HepG2 (cell line): ENCODE measurements around the gene SYS1. TPM values are rescaled to one million over a fixed set of nuclear protein-coding genes. Genes with fewer than 3 reads are reported as not detected.
A peak's percentile ranks its signal among the peaks of the same experiment; 100 is the strongest.

Experiments
- CHD2 ChIP-seq: IDR thresholded peaks from 2 replicates; pipeline ENCODE4 v1.6.1; 2011; ENCODE audit warnings: low read depth, low read length, improper control_type of control experiment
- ELF3 ChIP-seq: IDR thresholded peaks from 2 replicates; pipeline ENCODE4 v1.6.1; 2016; ENCODE audit warnings: missing genetic modification reagents, missing compliant biosample characterization
- GFI1 ChIP-seq: sonication (generic); formaldehyde crosslinking; IDR thresholded peaks from 2 replicates; pipeline ENCODE4 v1.5.0; 2020; ENCODE audit warnings: missing genetic modification reagents, mild to moderate bottlenecking, borderline replicate concordance
- MTF2 ChIP-seq: sonication (generic); formaldehyde crosslinking; IDR thresholded peaks from 2 replicates; pipeline ENCODE4 v1.5.0; 2020; ENCODE audit warnings: missing genetic modification reagents, borderline replicate concordance
- SMARCE1 ChIP-seq: fragments of 450-650 bp; IDR thresholded peaks from 2 replicates; pipeline ENCODE4 v1.6.1; 2017; ENCODE audit warnings: borderline replicate concordance
- ZFP41 ChIP-seq: sonication (generic); formaldehyde crosslinking; IDR thresholded peaks from 2 replicates; pipeline ENCODE4 v1.4.0; 2020; ENCODE audit warnings: mild to moderate bottlenecking, missing genetic modification reagents, borderline replicate concordance
- ZFP90 ChIP-seq: sonication (generic); formaldehyde crosslinking; IDR thresholded peaks from 2 replicates; pipeline ENCODE4 v1.8.0; 2022; ENCODE audit warnings: missing genetic modification reagents, mild to moderate bottlenecking, inconsistent platforms, borderline replicate concordance
- ZNF160 ChIP-seq: sonication (generic); formaldehyde crosslinking; IDR thresholded peaks from 2 replicates; pipeline ENCODE4 v1.8.0; 2022; ENCODE audit warnings: mild to moderate bottlenecking, inconsistent platforms, missing genetic modification reagents
- ZNF264 ChIP-seq: sonication (generic); formaldehyde crosslinking; IDR thresholded peaks from 2 replicates; pipeline ENCODE4 v1.4.0; 2020; ENCODE audit warnings: missing genetic modification reagents
- ZNF337 ChIP-seq: sonication (generic); formaldehyde crosslinking; IDR thresholded peaks from 2 replicates; pipeline ENCODE4 v1.5.1; 2020; ENCODE audit warnings: missing genetic modification reagents, low read depth, mild to moderate bottlenecking, borderline replicate concordance
- ZNF564 ChIP-seq: sonication (generic); formaldehyde crosslinking; IDR thresholded peaks from 2 replicates; pipeline ENCODE4 v1.8.1; 2023; ENCODE audit warnings: mild to moderate bottlenecking, missing genetic modification reagents
- ZNF75D ChIP-seq: sonication (generic); formaldehyde crosslinking; IDR thresholded peaks from 2 replicates; pipeline ENCODE4 v1.8.1; 2023; ENCODE audit warnings: missing genetic modification reagents, mild to moderate bottlenecking, borderline replicate concordance
- ZNF790 ChIP-seq: sonication (generic); formaldehyde crosslinking; IDR thresholded peaks from 2 replicates; pipeline ENCODE4 v1.8.0; 2022; ENCODE audit warnings: missing genetic modification reagents, mild to moderate bottlenecking, borderline replicate concordance
- ZSCAN29 ChIP-seq: sonication (generic); formaldehyde crosslinking; conservative IDR thresholded peaks from 2 replicates; pipeline ENCODE4 v1.4.0; 2020; ENCODE audit warnings: mild to moderate bottlenecking, missing genetic modification reagents
- polyA plus RNA-seq, 8 experiments: library from polyadenylated mRNA; depleted of rRNA in 3 of 8; stranded (reverse) in 7 of 8; unstranded in 1 of 8; fragments of >200 nt; fragmentation: Illumina TruSeq in 4 of 8; extraction: Trizol in 4 of 8; gene quantifications; 2 replicates each; pipeline versions ENCODE4 v1.2.1 to v1.2.3, GENCODE V29; 2011 to 2016; ENCODE audit warnings: low read depth in 4 of 8, missing spikeins in 1 of 8, mixed read lengths in 1 of 8; ENCODE audit not compliant: insufficient read depth in 1 of 8
- total RNA-seq, 5 experiments: library from RNA; depleted of rRNA; stranded (reverse); fragments of >200 nt; fragmentation: Illumina TruSeq; extraction: Trizol; gene quantifications; 2 replicates each; pipeline ENCODE4 v1.2.3, GENCODE V29; 2016; ENCODE audit warnings: low read depth in 1 of 5
- TF ChIP-seq, protein P1 (sequence below): sonication (generic); formaldehyde crosslinking; IDR thresholded peaks from 2 replicates; pipeline ENCODE4 v1.5.1; 2020; ENCODE audit warnings: missing genetic modification reagents, mild to moderate bottlenecking, borderline replicate concordance
- TF ChIP-seq, protein P2 (sequence below): sonication (generic); formaldehyde crosslinking; IDR thresholded peaks from 2 replicates; pipeline ENCODE4 v1.4.0; 2020; ENCODE audit warnings: mild to moderate bottlenecking, missing genetic modification reagents
- TF ChIP-seq, protein P3 (sequence below): IDR thresholded peaks from 2 replicates; pipeline ENCODE4 v1.6.1; 2012; ENCODE audit warnings: low read depth, low read length, improper control_type of control experiment
- TF ChIP-seq, protein P4 (sequence below): sonication (generic); formaldehyde crosslinking; IDR thresholded peaks from 2 replicates; pipeline ENCODE4 v1.4.0; 2020; ENCODE audit warnings: mild to moderate bottlenecking, missing genetic modification reagents
- TF ChIP-seq, protein P5 (sequence below): IDR thresholded peaks from 2 replicates; pipeline ENCODE4 v1.6.1; 2012; ENCODE audit warnings: low read length, improper control_type of control experiment

Gene SYS1
- total and polyA plus RNA-seq, 2 of the 13 experiments (the other 11 are each of a cell fraction or from before 2014, with no cell fraction given) = 38.3 to 65.6 TPM

DNA sequence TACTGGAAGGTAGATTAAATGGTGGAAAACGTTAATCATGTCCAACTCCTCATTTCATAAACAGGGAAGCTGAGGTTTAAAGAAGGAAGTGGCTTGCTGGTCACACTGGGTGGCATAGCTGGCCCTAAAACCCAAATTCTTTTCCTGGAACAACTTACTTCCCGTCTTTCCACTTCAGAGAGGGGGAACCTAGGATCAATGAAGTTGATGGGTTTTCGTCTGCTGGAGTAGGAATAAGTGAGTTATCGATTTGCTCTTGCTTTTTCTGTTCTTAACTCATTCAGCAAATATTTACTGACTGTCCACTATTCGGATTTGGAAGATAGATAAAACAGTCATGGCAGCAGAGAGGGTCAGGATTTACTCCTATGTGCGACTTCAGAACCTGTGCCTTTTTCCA, 1.2 kb upstream of the SYS1 start (continued):
- TF ChIP-seq, protein P1, sequence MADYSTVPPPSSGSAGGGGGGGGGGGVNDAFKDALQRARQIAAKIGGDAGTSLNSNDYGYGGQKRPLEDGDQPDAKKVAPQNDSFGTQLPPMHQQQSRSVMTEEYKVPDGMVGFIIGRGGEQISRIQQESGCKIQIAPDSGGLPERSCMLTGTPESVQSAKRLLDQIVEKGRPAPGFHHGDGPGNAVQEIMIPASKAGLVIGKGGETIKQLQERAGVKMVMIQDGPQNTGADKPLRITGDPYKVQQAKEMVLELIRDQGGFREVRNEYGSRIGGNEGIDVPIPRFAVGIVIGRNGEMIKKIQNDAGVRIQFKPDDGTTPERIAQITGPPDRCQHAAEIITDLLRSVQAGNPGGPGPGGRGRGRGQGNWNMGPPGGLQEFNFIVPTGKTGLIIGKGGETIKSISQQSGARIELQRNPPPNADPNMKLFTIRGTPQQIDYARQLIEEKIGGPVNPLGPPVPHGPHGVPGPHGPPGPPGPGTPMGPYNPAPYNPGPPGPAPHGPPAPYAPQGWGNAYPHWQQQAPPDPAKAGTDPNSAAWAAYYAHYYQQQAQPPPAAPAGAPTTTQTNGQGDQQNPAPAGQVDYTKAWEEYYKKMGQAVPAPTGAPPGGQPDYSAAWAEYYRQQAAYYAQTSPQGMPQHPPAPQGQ (CRISPR knock-in tag) = no peak
- no peak for TF ChIP-seq ZFP90 (CRISPR knock-in tag)
- no peak for TF ChIP-seq SMARCE1
- no peak for TF ChIP-seq ZFP41 (CRISPR knock-in tag)
- TF ChIP-seq, protein P2, sequence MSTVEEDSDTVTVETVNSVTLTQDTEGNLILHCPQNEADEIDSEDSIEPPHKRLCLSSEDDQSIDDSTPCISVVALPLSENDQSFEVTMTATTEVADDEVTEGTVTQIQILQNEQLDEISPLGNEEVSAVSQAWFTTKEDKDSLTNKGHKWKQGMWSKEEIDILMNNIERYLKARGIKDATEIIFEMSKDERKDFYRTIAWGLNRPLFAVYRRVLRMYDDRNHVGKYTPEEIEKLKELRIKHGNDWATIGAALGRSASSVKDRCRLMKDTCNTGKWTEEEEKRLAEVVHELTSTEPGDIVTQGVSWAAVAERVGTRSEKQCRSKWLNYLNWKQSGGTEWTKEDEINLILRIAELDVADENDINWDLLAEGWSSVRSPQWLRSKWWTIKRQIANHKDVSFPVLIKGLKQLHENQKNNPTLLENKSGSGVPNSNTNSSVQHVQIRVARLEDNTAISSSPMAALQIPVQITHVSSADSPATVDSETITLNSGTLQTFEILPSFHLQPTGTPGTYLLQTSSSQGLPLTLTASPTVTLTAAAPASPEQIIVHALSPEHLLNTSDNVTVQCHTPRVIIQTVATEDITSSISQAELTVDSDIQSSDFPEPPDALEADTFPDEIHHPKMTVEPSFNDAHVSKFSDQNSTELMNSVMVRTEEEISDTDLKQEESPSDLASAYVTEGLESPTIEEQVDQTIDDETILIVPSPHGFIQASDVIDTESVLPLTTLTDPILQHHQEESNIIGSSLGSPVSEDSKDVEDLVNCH = no peak
- TF ChIP-seq ZNF75D (CRISPR knock-in tag) = no peak
- TF ChIP-seq ELF3 (CRISPR knock-in tag) = peak; percentile 71; the same call in 1 of the 2 replicates
- TF ChIP-seq ZNF790 (CRISPR knock-in tag) = no peak
- no peak for TF ChIP-seq ZSCAN29 (CRISPR knock-in tag)
- TF ChIP-seq MTF2 = 0 out of 2 replicates have a peak, but pooled peaks have one; percentile 21
- peak; percentile 55; the same call in 1 of the 2 replicates for TF ChIP-seq GFI1
- TF ChIP-seq ZNF564 = no peak
- no peak for TF ChIP-seq ZNF337 (CRISPR knock-in tag)
- TF ChIP-seq, protein P3, sequence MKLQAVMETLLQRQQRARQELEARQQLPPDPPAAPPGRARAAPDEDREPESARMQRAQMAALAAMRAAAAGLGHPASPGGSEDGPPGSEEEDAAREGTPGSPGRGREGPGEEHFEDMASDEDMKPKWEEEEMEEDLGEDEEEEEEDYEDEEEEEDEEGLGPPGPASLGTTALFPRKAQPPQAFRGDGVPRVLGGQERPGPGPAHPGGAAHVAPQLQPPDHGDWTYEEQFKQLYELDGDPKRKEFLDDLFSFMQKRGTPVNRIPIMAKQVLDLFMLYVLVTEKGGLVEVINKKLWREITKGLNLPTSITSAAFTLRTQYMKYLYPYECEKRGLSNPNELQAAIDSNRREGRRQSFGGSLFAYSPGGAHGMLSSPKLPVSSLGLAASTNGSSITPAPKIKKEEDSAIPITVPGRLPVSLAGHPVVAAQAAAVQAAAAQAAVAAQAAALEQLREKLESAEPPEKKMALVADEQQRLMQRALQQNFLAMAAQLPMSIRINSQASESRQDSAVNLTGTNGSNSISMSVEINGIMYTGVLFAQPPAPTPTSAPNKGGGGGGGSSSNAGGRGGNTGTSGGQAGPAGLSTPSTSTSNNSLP = peak; percentile 94
- no peak for TF ChIP-seq ZNF160 (CRISPR knock-in tag)
- TF ChIP-seq, protein P4, sequence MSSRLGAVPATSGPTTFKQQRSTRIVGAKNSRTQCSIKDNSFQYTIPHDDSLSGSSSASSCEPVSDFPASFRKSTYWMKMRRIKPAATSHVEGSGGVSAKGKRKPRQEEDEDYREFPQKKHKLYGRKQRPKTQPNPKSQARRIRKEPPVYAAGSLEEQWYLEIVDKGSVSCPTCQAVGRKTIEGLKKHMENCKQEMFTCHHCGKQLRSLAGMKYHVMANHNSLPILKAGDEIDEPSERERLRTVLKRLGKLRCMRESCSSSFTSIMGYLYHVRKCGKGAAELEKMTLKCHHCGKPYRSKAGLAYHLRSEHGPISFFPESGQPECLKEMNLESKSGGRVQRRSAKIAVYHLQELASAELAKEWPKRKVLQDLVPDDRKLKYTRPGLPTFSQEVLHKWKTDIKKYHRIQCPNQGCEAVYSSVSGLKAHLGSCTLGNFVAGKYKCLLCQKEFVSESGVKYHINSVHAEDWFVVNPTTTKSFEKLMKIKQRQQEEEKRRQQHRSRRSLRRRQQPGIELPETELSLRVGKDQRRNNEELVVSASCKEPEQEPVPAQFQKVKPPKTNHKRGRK (CRISPR knock-in tag) = no peak
- TF ChIP-seq, protein P5, sequence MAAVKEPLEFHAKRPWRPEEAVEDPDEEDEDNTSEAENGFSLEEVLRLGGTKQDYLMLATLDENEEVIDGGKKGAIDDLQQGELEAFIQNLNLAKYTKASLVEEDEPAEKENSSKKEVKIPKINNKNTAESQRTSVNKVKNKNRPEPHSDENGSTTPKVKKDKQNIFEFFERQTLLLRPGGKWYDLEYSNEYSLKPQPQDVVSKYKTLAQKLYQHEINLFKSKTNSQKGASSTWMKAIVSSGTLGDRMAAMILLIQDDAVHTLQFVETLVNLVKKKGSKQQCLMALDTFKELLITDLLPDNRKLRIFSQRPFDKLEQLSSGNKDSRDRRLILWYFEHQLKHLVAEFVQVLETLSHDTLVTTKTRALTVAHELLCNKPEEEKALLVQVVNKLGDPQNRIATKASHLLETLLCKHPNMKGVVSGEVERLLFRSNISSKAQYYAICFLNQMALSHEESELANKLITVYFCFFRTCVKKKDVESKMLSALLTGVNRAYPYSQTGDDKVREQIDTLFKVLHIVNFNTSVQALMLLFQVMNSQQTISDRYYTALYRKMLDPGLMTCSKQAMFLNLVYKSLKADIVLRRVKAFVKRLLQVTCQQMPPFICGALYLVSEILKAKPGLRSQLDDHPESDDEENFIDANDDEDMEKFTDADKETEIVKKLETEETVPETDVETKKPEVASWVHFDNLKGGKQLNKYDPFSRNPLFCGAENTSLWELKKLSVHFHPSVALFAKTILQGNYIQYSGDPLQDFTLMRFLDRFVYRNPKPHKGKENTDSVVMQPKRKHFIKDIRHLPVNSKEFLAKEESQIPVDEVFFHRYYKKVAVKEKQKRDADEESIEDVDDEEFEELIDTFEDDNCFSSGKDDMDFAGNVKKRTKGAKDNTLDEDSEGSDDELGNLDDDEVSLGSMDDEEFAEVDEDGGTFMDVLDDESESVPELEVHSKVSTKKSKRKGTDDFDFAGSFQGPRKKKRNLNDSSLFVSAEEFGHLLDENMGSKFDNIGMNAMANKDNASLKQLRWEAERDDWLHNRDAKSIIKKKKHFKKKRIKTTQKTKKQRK = no peak
- TF ChIP-seq CHD2 = no peak
- TF ChIP-seq ZNF264 (CRISPR knock-in tag) = no peak
